Measurements from ENCODE around the gene SERPINE1. TPM values are rescaled to one million over a fixed set of nuclear protein-coding genes. Genes with fewer than 3 reads are reported as not detected.
A peak's percentile ranks its signal among the peaks of the same experiment; 100 is the strongest.

Gene SERPINE1
- total and polyA plus RNA-seq, 2 of the 13 experiments (the other 11 are each of a cell fraction or from before 2014, with no cell fraction given), result 21.2 to 1,576 TPM

GRCh38 chr7:101165075-101165957, 38.4 kb downstream of the SERPINE1 start, which contains the start of gene VGF (continued):
- peak; percentile 99 for TF ChIP-seq TMF1 (CRISPR knock-in tag; IDR thresholded peaks at IDR 0.05; ENCODE audit: low read depth)
- TF ChIP-seq CEBPZ (IDR thresholded peaks at IDR 0.05; ENCODE audit: low read length), result no peak
- TF ChIP-seq AKAP8 (CRISPR knock-in tag; IDR thresholded peaks at IDR 0.05), result peak; percentile 96
- no peak for TF ChIP-seq CHD4 (IDR thresholded peaks at IDR 0.05; ENCODE audit: borderline replicate concordance, low read length)
- TF ChIP-seq KDM3A (CRISPR knock-in tag; IDR thresholded peaks at IDR 0.05; ENCODE audit: low read depth), result peak; percentile 92; the same call in 1 of the 2 replicates
- TF ChIP-seq KDM5A (IDR thresholded peaks at IDR 0.05; ENCODE audit: borderline replicate concordance, low read length), result no peak
- peak; percentile 87 for TF ChIP-seq ESRRA (CRISPR knock-in tag; IDR thresholded peaks at IDR 0.05; ENCODE audit: low read depth)
- peak; percentile 82 for TF ChIP-seq FOSL2 (CRISPR knock-in tag; IDR thresholded peaks at IDR 0.05)
- TF ChIP-seq ZNF296 (CRISPR knock-in tag; conservative IDR thresholded peaks at IDR 0.05), result peak; percentile 95
- peak; percentile 99 for TF ChIP-seq NFAT5 (CRISPR knock-in tag; IDR thresholded peaks at IDR 0.05)
- peak; percentile 98 for TF ChIP-seq ZNF431 (CRISPR knock-in tag; IDR thresholded peaks at IDR 0.05; ENCODE audit: borderline replicate concordance, low read depth)
- TF ChIP-seq ZNF800 (CRISPR knock-in tag; IDR thresholded peaks at IDR 0.05), result peak; percentile 98
- peak; percentile 98 for TF ChIP-seq ZFP36L1 (CRISPR knock-in tag; IDR thresholded peaks at IDR 0.05)
- 0 out of 2 replicates have a peak, but pooled peaks have one; percentile 48 for TF ChIP-seq RCOR2 (CRISPR knock-in tag; IDR thresholded peaks at IDR 0.05)
- peak; percentile 91 for TF ChIP-seq PITX1 (CRISPR knock-in tag; IDR thresholded peaks at IDR 0.05)
- TF ChIP-seq ZNF430 (CRISPR knock-in tag; IDR thresholded peaks at IDR 0.05), result peak; percentile 99
- peak; percentile 83 for TF ChIP-seq GATAD1 (CRISPR knock-in tag; IDR thresholded peaks at IDR 0.05)
- TF ChIP-seq U2AF2 (IDR thresholded peaks at IDR 0.05; ENCODE audit: low read depth, low read length), result no peak
- TF ChIP-seq MEIS1 (CRISPR knock-in tag; IDR thresholded peaks at IDR 0.05; ENCODE audit: borderline replicate concordance), result peak; percentile 41; the same call in 1 of the 2 replicates

Measured in HepG2 (cell line).